ENCODE measurements around the gene GAREM1. TPM values are rescaled to one million over a fixed set of nuclear protein-coding genes. Genes with fewer than 3 reads are reported as not detected.

Gene GAREM1
- total and polyA plus RNA-seq, 7 donors: 2.3 to 10.3 (median 7.2) TPM

DNA sequence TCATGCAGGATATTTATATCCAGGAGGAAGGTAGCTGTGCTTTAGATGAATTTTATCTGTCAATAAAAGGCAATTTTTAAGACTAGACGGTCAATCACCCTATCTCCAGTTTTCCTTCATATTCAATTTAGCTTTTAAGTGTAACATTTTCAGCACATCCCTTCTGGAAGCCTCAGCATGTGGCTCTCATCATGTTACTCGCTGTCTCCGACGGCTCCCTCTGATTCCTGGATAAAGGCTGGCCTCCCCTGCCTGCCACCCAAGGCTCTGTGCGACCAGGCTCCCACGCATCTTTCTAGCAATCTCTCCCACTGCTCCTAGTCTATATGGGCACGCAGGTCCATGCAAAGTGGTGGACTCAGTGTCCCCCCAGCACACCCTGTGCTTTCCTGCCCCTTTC is 196.4 kb downstream of the GAREM1 start:
- intact Hi-C loops (cut with DNase I): loop anchor here (5.0 kb wide), 3 partner anchors 112 to 278 kb away; partner anchors contain the start of gene GAREM1 (in 1 of the 2)
- Histone ChIP-seq H3K9me3 (no peaks in the 10 kb centered on the region), H3K27me3 (ENCODE audit: insufficient read depth in 3 of 3, low read length in 2 of 3) (no peaks in the 10 kb centered on the region), H3K4me3 (no peak overlapping the region), H3K27ac (no peak overlapping the region), H3K4me1 (no peaks in the 10 kb centered on the region), H3K36me3 (ENCODE audit: insufficient read depth in 1 of 2, low read depth in 1 of 2) (peaks cover 0 to 11% of the 10 kb centered on the region in 2 donors)
- ATAC-seq: no peak
- 86 to 91% (median 88%) methylated on average over 7 of the region's 7 CpGs for whole genome bisulfite sequencing, 3 donors
- DNase-seq: no peak
- no peak for TF ChIP-seq CTCF (IDR thresholded peaks at IDR 0.05)

DNA sequence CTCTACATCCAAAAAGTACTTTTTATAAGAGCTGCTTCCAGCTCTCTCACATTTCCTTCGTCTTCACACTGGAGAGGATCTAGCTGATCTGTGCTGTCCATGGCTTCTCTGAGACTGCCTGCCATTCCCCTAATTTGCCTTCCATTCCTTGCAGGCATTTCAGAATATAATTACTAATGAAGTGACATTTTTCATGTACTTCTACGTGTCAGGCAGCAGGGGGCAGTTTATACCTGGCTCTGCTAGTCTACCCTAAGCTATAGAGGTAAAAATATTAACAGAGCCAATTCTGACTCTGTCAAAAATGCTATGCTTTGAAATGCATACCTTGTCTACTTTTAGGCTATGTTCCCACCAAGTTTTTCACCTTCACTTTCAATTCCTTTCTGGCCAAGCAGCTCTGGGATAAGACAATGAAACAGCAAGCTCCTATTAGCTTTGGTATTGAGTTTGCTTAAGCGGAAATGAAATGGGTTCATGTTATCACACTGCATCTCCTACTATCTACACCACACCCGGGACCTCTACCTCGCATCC is 198.9 kb downstream of the GAREM1 start:
- intact Hi-C loops (cut with DNase I): loop anchor here (2.0 to 5.0 kb wide), 5 partner anchors 109 to 281 kb away; partner anchors contain the start of gene GAREM1 (in 2 of the 2)
- no peaks in the 10 kb centered on the region for H3K9me3 ChIP-seq
- no peak overlapping the region for H3K27ac ChIP-seq
- H3K4me3 ChIP-seq: no peak overlapping the region
- H3K4me1 ChIP-seq: no peaks in the 10 kb centered on the region
- peak; percentile 67 to 87 (median 70) for ATAC-seq
- no peak for DNase-seq
- no peaks in the 10 kb centered on the region for H3K27me3 ChIP-seq (ENCODE audit: insufficient read depth in 3 of 3, low read length in 2 of 3)
- 54 to 65% (median 61%) methylated on average over 5 of the region's 5 CpGs for WGBS, 3 donors
- H3K36me3 ChIP-seq (ENCODE audit: insufficient read depth in 1 of 2, low read depth in 1 of 2): peaks cover 3 to 37% of the 10 kb centered on the region in 2 donors
- TF ChIP-seq CTCF (IDR thresholded peaks at IDR 0.05): peak; percentile 72

DNA sequence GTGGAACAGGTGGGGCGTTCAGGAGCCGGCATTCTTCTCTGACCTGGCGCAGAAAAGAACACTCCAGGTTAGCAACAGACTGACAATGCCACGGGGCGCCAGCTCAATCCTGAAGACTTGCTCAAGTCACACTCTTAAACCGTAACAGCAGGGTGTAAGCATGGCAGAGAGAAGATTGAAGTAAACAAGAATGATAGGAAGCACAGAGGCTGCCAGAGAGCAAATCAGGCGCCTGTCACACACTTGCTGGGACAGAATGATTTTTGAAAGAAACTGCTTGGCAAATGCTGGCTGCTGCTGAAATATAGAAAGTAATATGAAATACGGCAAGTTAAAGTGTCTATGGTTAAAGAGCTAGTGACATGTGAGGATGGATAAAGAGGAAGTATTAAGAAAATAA is 200.3 kb downstream of the GAREM1 start:
- H3K4me3 ChIP-seq: no peak overlapping the region
- no peak for ATAC-seq
- no peak for DNase-seq
- H3K27me3 ChIP-seq (ENCODE audit: insufficient read depth in 3 of 3, low read length in 2 of 3): no peaks in the 10 kb centered on the region
- no peaks in the 10 kb centered on the region for H3K9me3 ChIP-seq
- no peak overlapping the region for H3K27ac ChIP-seq
- no peaks in the 10 kb centered on the region for H3K4me1 ChIP-seq
- intact Hi-C loops (cut with DNase I): loop anchor here (2.0 to 5.0 kb wide), 4 partner anchors 108 to 282 kb away; partner anchors contain the start of gene GAREM1 (in 2 of the 2)
- H3K36me3 ChIP-seq (ENCODE audit: insufficient read depth in 1 of 2, low read depth in 1 of 2): peaks cover 3 to 43% of the 10 kb centered on the region in 2 donors
- 82 to 95% (median 86%) methylated on average over 8 of the region's 8 CpGs for WGBS, 3 donors
- TF ChIP-seq CTCF (IDR thresholded peaks at IDR 0.05): no peak

- ATAC-seq (no peak), DNase-seq (no peak)
- intact Hi-C loops (cut with DNase I): no loop called here
- WGBS, 3 donors: 89 to 94% (median 90%) methylated on average over 4 of the region's 4 CpGs
- H3K4me1 ChIP-seq: no peaks in the 10 kb centered on the region
- H3K4me3 ChIP-seq: no peak overlapping the region
- no peak for TF ChIP-seq CTCF (IDR thresholded peaks at IDR 0.05)
- H3K27ac ChIP-seq: no peak overlapping the region
- H3K27me3 ChIP-seq (ENCODE audit: insufficient read depth in 3 of 3, low read length in 2 of 3): no peaks in the 10 kb centered on the region
- peaks cover 3 to 43% of the 10 kb centered on the region in 2 donors for H3K36me3 ChIP-seq (ENCODE audit: insufficient read depth in 1 of 2, low read depth in 1 of 2)
- no peaks in the 10 kb centered on the region for H3K9me3 ChIP-seq
These were observed 203.2 kb downstream of the GAREM1 start for GRCh38 chr18:32267463-32267862.

- H3K4me1 ChIP-seq: no peaks in the 10 kb centered on the region
- WGBS, 3 donors: 72 to 77% (median 72%) methylated on average over 2 of the region's 2 CpGs
- no peak overlapping the region for H3K4me3 ChIP-seq
- H3K9me3 ChIP-seq: no peaks in the 10 kb centered on the region
- DNase-seq (no peak), ATAC-seq (no peak)
- H3K36me3 ChIP-seq (ENCODE audit: insufficient read depth in 1 of 2, low read depth in 1 of 2): peaks cover 3 to 33% of the 10 kb centered on the region in 2 donors
- intact Hi-C loops (cut with DNase I): no loop called here
- TF ChIP-seq CTCF (IDR thresholded peaks at IDR 0.05): no peak
- H3K27ac ChIP-seq: no peak overlapping the region
- no peaks in the 10 kb centered on the region for H3K27me3 ChIP-seq (ENCODE audit: insufficient read depth in 3 of 3, low read length in 2 of 3)
These were observed 206.3 kb downstream of the GAREM1 start for GRCh38 chr18:32264401-32264800.

Data from psoas muscle (tissue), 8 donors.